ENCODE measurements around the gene TSPAN14. TPM values are rescaled to one million over a fixed set of nuclear protein-coding genes. Genes with fewer than 3 reads are reported as not detected.

The TSPAN14 gene
- total and polyA plus RNA-seq, 2 of the 13 experiments (the other 11 are each of a cell fraction or from before 2014, with no cell fraction given), result 24.1 to 80.6 TPM

- TF ChIP-seq ATF6 (CRISPR knock-in tag; conservative IDR thresholded peaks at IDR 0.05) (no peak), ARNTL (CRISPR knock-in tag; IDR thresholded peaks at IDR 0.05) (peak; percentile 35; the same call in 1 of the 2 replicates), ZNF512 (CRISPR knock-in tag; IDR thresholded peaks at IDR 0.05) (no peak), ISL2 (CRISPR knock-in tag; IDR thresholded peaks at IDR 0.05) (no peak), SRY (CRISPR knock-in tag; IDR thresholded peaks at IDR 0.05) (no peak), ELF4 (CRISPR knock-in tag; IDR thresholded peaks at IDR 0.05; ENCODE audit: borderline replicate concordance) (no peak), PRPF4 (IDR thresholded peaks at IDR 0.05; ENCODE audit: low read depth, low read length, poor library complexity, severe bottlenecking) (no peak), CREM (IDR thresholded peaks at IDR 0.05) (no peak; the same call in 1 of the 2 replicates), CREM (CRISPR knock-in tag; IDR thresholded peaks at IDR 0.05) (no peak), RXRB (CRISPR knock-in tag; IDR thresholded peaks at IDR 0.05; ENCODE audit: borderline replicate concordance) (peak; percentile 8; the same call in 1 of the 2 replicates), DPF2 (CRISPR knock-in tag; IDR thresholded peaks at IDR 0.05; ENCODE audit: borderline replicate concordance, low read depth) (0 out of 2 replicates have a peak, but pooled peaks have one; percentile 31), ZNF292 (CRISPR knock-in tag; IDR thresholded peaks at IDR 0.05; ENCODE audit: borderline replicate concordance, low read depth) (0 out of 2 replicates have a peak, but pooled peaks have one; percentile 55), REPIN1 (CRISPR knock-in tag; IDR thresholded peaks at IDR 0.05; ENCODE audit: borderline replicate concordance, low read depth) (no peak), PTBP1 (IDR thresholded peaks at IDR 0.05; ENCODE audit: low read depth, low read length, poor library complexity, severe bottlenecking) (no peak), ZNF367 (CRISPR knock-in tag; IDR thresholded peaks at IDR 0.05; ENCODE audit: borderline replicate concordance) (no peak), ZNF609 (CRISPR knock-in tag; IDR thresholded peaks at IDR 0.05; ENCODE audit: borderline replicate concordance) (peak; percentile 62), ZNF703 (CRISPR knock-in tag; IDR thresholded peaks at IDR 0.05; ENCODE audit: borderline replicate concordance) (no peak), PLRG1 (conservative IDR thresholded peaks at IDR 0.05) (no peak), GTF3A (CRISPR knock-in tag; conservative IDR thresholded peaks at IDR 0.05) (no peak)
Measured at GRCh38 chr10:80464557-80465450, 10.7 kb downstream of the TSPAN14 start (continued).
